Measurements from ENCODE around the gene KCNQ1. TPM values are rescaled to one million over a fixed set of nuclear protein-coding genes. Genes with fewer than 3 reads are reported as not detected.
A peak's percentile ranks its signal among the peaks of the same experiment; 100 is the strongest.

The KCNQ1 gene
- total RNA-seq, 1 experiment from 2014 or later, result 2.5 TPM

DNA sequence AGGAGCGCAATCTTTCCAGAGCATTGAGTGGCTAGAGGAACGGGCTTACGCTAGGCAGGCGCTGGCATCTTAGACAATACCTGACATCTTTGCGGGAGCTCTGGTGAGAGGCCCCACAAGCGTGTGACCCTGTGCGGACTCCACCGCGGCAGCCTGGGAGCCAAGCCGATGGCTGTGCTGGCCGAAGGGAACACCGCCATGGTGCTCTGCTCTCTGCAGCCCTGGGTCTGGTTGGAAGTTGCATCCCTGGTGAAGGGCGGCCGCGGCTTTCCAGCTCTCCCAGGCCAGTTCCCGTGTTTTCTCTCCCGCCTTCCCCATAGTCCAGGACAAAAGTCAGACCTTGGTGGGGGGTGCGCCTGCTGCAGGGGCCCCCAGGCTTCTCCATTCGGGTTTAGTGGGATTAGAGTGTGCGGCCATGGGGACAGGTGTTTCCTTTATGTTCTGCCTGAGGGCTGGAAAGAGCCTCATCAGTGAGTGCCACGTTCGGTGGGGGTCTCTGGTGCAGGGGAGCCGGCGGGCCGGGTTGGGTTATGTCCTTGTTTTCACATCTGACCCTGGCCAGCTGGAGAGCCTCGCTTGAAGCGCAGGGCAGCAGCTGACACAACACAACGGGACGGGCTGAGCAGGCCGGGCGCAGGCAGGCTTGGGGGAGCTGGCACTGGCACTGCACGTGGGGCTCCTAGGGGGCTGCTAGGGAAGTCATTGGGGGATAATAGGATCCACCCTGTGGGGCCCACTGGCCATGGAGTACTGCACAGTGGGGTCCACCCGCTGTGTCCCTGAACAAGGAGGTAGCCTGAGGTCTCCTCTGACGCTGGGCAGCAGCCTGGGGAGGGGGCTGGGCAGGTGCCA is 94.8 kb downstream of the KCNQ1 start:
- Mint-ChIP-seq H3K27ac (no peak overlapping the region), H3K4me1 (no peaks in the 10 kb centered on the region), H3K4me3 (no peak overlapping the region), H3K27me3 (ENCODE audit: low read depth) (peaks cover 82% of the 10 kb centered on the region), H3K36me3 (no peaks in the 10 kb centered on the region), H3K9me3 (no peaks in the 10 kb centered on the region)
- no peak for ATAC-seq
- ChIA-PET CTCF (interaction anchor here (0.6 to 1.3 kb wide), 2 partner anchors 332 to 352 kb away, joined by 3 to 5 read pairs; no protein-coding TSS in a partner anchor), POLR2A (no interaction called here)
- TF ChIP-seq, protein P1, sequence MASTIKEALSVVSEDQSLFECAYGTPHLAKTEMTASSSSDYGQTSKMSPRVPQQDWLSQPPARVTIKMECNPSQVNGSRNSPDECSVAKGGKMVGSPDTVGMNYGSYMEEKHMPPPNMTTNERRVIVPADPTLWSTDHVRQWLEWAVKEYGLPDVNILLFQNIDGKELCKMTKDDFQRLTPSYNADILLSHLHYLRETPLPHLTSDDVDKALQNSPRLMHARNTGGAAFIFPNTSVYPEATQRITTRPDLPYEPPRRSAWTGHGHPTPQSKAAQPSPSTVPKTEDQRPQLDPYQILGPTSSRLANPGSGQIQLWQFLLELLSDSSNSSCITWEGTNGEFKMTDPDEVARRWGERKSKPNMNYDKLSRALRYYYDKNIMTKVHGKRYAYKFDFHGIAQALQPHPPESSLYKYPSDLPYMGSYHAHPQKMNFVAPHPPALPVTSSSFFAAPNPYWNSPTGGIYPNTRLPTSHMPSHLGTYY (CRISPR knock-in tag; IDR thresholded peaks at IDR 0.05), result no peak
- TF ChIP-seq, protein P2, sequence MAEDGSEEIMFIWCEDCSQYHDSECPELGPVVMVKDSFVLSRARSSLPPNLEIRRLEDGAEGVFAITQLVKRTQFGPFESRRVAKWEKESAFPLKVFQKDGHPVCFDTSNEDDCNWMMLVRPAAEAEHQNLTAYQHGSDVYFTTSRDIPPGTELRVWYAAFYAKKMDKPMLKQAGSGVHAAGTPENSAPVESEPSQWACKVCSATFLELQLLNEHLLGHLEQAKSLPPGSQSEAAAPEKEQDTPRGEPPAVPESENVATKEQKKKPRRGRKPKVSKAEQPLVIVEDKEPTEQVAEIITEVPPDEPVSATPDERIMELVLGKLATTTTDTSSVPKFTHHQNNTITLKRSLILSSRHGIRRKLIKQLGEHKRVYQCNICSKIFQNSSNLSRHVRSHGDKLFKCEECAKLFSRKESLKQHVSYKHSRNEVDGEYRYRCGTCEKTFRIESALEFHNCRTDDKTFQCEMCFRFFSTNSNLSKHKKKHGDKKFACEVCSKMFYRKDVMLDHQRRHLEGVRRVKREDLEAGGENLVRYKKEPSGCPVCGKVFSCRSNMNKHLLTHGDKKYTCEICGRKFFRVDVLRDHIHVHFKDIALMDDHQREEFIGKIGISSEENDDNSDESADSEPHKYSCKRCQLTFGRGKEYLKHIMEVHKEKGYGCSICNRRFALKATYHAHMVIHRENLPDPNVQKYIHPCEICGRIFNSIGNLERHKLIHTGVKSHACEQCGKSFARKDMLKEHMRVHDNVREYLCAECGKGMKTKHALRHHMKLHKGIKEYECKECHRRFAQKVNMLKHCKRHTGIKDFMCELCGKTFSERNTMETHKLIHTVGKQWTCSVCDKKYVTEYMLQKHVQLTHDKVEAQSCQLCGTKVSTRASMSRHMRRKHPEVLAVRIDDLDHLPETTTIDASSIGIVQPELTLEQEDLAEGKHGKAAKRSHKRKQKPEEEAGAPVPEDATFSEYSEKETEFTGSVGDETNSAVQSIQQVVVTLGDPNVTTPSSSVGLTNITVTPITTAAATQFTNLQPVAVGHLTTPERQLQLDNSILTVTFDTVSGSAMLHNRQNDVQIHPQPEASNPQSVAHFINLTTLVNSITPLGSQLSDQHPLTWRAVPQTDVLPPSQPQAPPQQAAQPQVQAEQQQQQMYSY (CRISPR knock-in tag; IDR thresholded peaks at IDR 0.05), result 0 out of 2 replicates have a peak, but pooled peaks have one; percentile 13
- DNase-seq (ENCODE audit: low spot score), result no peak

DNA sequence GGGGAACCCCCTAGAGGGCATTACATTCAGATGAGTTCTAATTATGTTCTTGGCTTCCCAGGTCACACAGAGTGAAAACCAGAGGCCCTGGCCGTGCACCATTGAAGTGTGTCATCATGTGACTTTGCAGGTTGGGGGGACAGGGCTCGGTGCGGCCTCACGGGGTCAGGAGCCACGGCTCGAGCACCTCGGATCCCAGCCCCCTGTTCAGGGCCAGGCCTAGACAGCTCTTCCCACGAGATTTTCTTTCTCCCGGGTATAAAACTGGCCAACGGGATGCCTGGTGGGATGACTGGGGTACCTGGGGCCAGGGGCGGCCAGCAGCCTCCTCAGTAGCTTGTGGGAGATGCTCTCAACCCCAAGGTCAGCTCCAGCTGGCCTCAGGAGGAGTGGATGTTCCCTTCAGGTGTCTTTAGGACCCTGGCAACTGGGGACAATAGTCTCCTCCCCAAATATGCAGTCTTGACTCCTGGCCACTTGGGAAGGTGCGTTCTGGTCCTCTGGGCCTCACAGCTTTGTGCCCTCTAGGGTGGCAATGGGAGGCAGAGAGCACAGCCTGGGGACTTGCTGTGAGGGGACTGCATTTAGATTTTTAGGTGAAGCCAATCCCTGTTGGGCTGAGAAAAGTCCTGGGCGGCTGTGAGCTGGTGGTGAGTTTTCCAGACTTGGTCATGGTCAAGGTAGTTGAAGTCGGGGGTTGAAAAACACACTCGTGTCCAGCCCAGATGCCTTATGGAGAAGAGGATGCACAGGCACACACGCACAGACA is 95.6 kb downstream of the KCNQ1 start:
- peaks cover 87% of the 10 kb centered on the region for H3K27me3 Mint-ChIP-seq (ENCODE audit: low read depth)
- H3K9me3 Mint-ChIP-seq, result no peaks in the 10 kb centered on the region
- H3K36me3 Mint-ChIP-seq, result no peaks in the 10 kb centered on the region
- DNase-seq (ENCODE audit: low spot score) (no peak), ATAC-seq (no peak)
- CTCF ChIA-PET, result interaction anchor here (1.3 kb wide), 1 partner anchor 351 kb away, joined by 5 read pairs; no protein-coding TSS in a partner anchor
- TF ChIP-seq ZNF671 (CRISPR knock-in tag; IDR thresholded peaks at IDR 0.05), result no peak
- TF ChIP-seq, protein P3, sequence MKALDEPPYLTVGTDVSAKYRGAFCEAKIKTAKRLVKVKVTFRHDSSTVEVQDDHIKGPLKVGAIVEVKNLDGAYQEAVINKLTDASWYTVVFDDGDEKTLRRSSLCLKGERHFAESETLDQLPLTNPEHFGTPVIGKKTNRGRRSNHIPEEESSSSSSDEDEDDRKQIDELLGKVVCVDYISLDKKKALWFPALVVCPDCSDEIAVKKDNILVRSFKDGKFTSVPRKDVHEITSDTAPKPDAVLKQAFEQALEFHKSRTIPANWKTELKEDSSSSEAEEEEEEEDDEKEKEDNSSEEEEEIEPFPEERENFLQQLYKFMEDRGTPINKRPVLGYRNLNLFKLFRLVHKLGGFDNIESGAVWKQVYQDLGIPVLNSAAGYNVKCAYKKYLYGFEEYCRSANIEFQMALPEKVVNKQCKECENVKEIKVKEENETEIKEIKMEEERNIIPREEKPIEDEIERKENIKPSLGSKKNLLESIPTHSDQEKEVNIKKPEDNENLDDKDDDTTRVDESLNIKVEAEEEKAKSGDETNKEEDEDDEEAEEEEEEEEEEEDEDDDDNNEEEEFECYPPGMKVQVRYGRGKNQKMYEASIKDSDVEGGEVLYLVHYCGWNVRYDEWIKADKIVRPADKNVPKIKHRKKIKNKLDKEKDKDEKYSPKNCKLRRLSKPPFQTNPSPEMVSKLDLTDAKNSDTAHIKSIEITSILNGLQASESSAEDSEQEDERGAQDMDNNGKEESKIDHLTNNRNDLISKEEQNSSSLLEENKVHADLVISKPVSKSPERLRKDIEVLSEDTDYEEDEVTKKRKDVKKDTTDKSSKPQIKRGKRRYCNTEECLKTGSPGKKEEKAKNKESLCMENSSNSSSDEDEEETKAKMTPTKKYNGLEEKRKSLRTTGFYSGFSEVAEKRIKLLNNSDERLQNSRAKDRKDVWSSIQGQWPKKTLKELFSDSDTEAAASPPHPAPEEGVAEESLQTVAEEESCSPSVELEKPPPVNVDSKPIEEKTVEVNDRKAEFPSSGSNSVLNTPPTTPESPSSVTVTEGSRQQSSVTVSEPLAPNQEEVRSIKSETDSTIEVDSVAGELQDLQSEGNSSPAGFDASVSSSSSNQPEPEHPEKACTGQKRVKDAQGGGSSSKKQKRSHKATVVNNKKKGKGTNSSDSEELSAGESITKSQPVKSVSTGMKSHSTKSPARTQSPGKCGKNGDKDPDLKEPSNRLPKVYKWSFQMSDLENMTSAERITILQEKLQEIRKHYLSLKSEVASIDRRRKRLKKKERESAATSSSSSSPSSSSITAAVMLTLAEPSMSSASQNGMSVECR (CRISPR knock-in tag; IDR thresholded peaks at IDR 0.05; ENCODE audit: borderline replicate concordance), result no peak
- TF ChIP-seq SOX15 (CRISPR knock-in tag; IDR thresholded peaks at IDR 0.05), result no peak
- TF ChIP-seq ZNF396 (CRISPR knock-in tag; IDR thresholded peaks at IDR 0.05; ENCODE audit: borderline replicate concordance), result no peak
- no peak for TF ChIP-seq EMX1 (CRISPR knock-in tag; IDR thresholded peaks at IDR 0.05)
- TF ChIP-seq, protein P4, sequence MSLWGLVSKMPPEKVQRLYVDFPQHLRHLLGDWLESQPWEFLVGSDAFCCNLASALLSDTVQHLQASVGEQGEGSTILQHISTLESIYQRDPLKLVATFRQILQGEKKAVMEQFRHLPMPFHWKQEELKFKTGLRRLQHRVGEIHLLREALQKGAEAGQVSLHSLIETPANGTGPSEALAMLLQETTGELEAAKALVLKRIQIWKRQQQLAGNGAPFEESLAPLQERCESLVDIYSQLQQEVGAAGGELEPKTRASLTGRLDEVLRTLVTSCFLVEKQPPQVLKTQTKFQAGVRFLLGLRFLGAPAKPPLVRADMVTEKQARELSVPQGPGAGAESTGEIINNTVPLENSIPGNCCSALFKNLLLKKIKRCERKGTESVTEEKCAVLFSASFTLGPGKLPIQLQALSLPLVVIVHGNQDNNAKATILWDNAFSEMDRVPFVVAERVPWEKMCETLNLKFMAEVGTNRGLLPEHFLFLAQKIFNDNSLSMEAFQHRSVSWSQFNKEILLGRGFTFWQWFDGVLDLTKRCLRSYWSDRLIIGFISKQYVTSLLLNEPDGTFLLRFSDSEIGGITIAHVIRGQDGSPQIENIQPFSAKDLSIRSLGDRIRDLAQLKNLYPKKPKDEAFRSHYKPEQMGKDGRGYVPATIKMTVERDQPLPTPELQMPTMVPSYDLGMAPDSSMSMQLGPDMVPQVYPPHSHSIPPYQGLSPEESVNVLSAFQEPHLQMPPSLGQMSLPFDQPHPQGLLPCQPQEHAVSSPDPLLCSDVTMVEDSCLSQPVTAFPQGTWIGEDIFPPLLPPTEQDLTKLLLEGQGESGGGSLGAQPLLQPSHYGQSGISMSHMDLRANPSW (CRISPR knock-in tag; conservative IDR thresholded peaks at IDR 0.05; ENCODE audit: low read depth), result no peak
- no peak overlapping the region for H3K27ac Mint-ChIP-seq
- no peak overlapping the region for H3K4me3 Mint-ChIP-seq
- POLR2A ChIA-PET, result no interaction called here
- no peaks in the 10 kb centered on the region for H3K4me1 Mint-ChIP-seq

All from WTC11 (cell line).